Measurements from ENCODE around the gene NUCB2.

DNA sequence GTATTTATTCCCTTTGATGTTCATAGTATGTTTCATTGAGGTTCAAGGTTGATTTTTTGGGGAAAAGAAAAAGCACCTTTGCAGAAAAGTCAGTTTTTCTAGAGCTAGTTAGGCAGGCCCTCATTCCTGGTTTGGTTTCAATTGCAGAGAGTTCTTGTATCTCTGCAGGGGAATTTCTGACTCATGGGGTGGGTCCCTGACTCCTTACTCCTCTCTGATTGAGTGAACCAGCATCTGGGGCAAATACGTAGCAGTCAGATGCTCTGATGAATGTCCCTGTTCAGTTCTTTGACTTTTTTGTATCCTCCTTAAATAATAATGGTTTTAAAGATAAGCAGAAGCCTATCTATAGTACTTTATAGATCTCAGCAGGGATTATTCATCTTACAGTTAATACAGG lies 67.4 kb downstream of the NUCB2 start:
- no peak for TF ChIP-seq POLR2A (IDR thresholded peaks at IDR 0.05; ENCODE audit: low read length)
- TF ChIP-seq GATA1 (IDR thresholded peaks at IDR 0.05; ENCODE audit: low read depth, low read length) = no peak
